Esophagus squamous epithelium (tissue), 5 donors: ENCODE data around the gene KAT6B. TPM values are rescaled to one million over a fixed set of nuclear protein-coding genes. Genes with fewer than 3 reads are reported as not detected.
A peak's percentile ranks its signal among the peaks of the same experiment; 100 is the strongest.

Experiments used
- DNase-seq: peaks from one replicate; lab custom pipeline; 2025; lab: John Stamatoyannopoulos, UW
- H3K27ac ChIP-seq, 4 donors: fragments of 200-600 bp; sonication (generic); one replicate each; pipeline ENCODE4 v1.5.1; 2016 to 2019; ENCODE audit warnings: mild to moderate bottlenecking in 1 of 4
- H3K27me3 ChIP-seq, 4 donors: fragments of 200-600 bp; sonication (generic); 1 replicate in 3 of 4; 2 replicates in 1 of 4; pipeline versions ENCODE4 v1.5.1 to v1.6.0; 2017 to 2021; ENCODE audit warnings: antibody characterized with exemption in 1 of 4
- H3K36me3 ChIP-seq, 3 donors: fragments of 200-600 bp; sonication (generic); one replicate each; pipeline ENCODE4 v1.5.1; 2016 to 2019
- H3K4me1 ChIP-seq, 3 donors: fragments of 200-600 bp; sonication (generic); one replicate each; pipeline ENCODE4 v1.5.1; 2017 to 2019
- H3K4me3 ChIP-seq, 4 donors: fragments of 200-600 bp; sonication (generic); 1 replicate in 3 of 4; 2 replicates in 1 of 4; pipeline ENCODE4 v1.5.1; 2016 to 2019; ENCODE audit warnings: mild to moderate bottlenecking in 2 of 4, moderate library complexity in 1 of 4
- H3K9me3 ChIP-seq, 3 donors: fragments of 200-600 bp; sonication (generic); one replicate each; pipeline ENCODE4 v1.5.1; 2016 to 2019
- POLR2A ChIP-seq, 4 donors: fragments of 450-650 bp; IDR thresholded peaks; one replicate each; pipeline ENCODE4 v1.6.1; 2017; ENCODE audit warnings: antibody characterized with exemption in 4 of 4, mild to moderate bottlenecking in 4 of 4, moderate library complexity in 3 of 4
- WGBS, 2 donors: methylation state at CpG; one replicate each; pipeline ENCODE4 v1.1.5; 2018; 5-methylcytosine and 5-hydroxymethylcytosine counted together
- intact Hi-C: fragments of 100-400 bp; cut with DNase I; formaldehyde crosslinking; loops from one replicate; pipeline ENCODE4 v1.15.0; 2022
- total RNA-seq, 4 donors: library from RNA; depleted of rRNA; stranded (reverse); fragments of >200 nt; gene quantifications; one replicate each; pipeline ENCODE4 v1.1.0, GENCODE V29; 2016
- TF ChIP-seq, protein P1 (sequence below), 6 experiments: fragments of 450-650 bp in 4 of 6; fragments of 200-600 bp in 2 of 6; sonication (generic) in 2 of 6; IDR thresholded peaks; one replicate each; pipeline ENCODE4 v1.5.1; 2016 to 2019; ENCODE audit warnings: antibody characterized with exemption in 6 of 6, mild to moderate bottlenecking in 4 of 6, moderate library complexity in 4 of 6
- donor health status: DM: yes; HTN: yes; CAD: no.

Gene KAT6B
- total RNA-seq, 4 donors from 2014 or later, result 13.1 to 48.8 (median 22.4) TPM

- no peak overlapping the region for H3K4me3 ChIP-seq
- 39 to 94% methylated on average over 1 of the region's 1 CpG for WGBS, 2 donors
- H3K27ac ChIP-seq, result no peak overlapping the region
- no peak for DNase-seq
- H3K27me3 ChIP-seq, result no peaks in the 10 kb centered on the region
- TF ChIP-seq POLR2A (IDR thresholded peaks at IDR 0.05), result no peak
- TF ChIP-seq, protein P1, sequence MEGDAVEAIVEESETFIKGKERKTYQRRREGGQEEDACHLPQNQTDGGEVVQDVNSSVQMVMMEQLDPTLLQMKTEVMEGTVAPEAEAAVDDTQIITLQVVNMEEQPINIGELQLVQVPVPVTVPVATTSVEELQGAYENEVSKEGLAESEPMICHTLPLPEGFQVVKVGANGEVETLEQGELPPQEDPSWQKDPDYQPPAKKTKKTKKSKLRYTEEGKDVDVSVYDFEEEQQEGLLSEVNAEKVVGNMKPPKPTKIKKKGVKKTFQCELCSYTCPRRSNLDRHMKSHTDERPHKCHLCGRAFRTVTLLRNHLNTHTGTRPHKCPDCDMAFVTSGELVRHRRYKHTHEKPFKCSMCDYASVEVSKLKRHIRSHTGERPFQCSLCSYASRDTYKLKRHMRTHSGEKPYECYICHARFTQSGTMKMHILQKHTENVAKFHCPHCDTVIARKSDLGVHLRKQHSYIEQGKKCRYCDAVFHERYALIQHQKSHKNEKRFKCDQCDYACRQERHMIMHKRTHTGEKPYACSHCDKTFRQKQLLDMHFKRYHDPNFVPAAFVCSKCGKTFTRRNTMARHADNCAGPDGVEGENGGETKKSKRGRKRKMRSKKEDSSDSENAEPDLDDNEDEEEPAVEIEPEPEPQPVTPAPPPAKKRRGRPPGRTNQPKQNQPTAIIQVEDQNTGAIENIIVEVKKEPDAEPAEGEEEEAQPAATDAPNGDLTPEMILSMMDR (IDR thresholded peaks at IDR 0.05), result no peak
- no peaks in the 10 kb centered on the region for H3K9me3 ChIP-seq
- intact Hi-C loops, result no loop called here
- H3K4me1 ChIP-seq, result peaks cover 0 to 42% (median 24%) of the 10 kb centered on the region in 3 donors
- H3K36me3 ChIP-seq, result no peaks in the 10 kb centered on the region
Observed at GRCh38 chr10:74947781-74948401, 121.5 kb downstream of the KAT6B start.

DNA sequence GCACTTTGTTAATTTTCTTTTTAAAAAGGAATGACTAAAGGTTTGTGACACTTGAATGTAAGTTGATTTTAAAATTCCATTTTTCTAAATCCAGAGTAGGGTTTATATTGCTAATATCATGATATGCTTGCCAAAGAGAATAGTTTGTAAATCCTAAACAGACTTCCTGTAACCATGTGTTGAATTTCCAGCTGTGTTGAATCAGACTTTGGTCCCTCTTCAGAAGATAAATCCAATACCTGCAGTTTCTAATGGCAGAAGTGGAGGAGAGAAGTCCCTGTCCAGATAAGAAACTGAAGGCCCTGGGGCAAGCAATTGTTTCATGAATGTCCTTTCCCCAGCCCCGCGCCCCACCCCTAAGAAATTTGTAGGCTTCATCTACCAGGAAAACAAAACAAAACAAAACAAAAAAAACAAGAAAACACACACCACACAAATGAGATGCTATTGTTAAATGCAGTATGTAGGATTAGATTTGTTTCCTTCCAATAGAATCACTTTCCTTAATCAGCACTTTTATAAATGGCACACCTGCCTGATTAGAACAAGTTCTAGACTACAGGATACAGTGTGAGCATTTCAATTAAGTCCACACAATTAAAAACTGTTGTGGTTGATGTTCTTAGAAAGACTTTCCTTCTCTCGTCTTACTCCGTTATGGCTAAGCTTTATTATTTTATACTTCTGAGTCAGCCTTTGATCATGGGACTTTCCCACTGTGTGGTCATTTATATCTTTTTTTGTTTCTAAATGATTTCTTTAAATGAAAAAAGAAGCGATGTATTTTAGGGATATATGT lies 122.8 kb downstream of the KAT6B start:
- Histone ChIP-seq H3K4me1 (peaks cover 0 to 39% (median 24%) of the 10 kb centered on the region in 3 donors), H3K36me3 (no peaks in the 10 kb centered on the region), H3K4me3 (no peak overlapping the region), H3K27me3 (no peaks in the 10 kb centered on the region), H3K27ac (no peak overlapping the region), H3K9me3 (no peaks in the 10 kb centered on the region)
- 40 to 47% methylated on average over 5 of the region's 5 CpGs for WGBS, 2 donors
- TF ChIP-seq, protein P1 (IDR thresholded peaks at IDR 0.05), result no peak
- no peak for TF ChIP-seq POLR2A (IDR thresholded peaks at IDR 0.05)
- intact Hi-C loops, result no loop called here
- DNase-seq, result no peak

DNA sequence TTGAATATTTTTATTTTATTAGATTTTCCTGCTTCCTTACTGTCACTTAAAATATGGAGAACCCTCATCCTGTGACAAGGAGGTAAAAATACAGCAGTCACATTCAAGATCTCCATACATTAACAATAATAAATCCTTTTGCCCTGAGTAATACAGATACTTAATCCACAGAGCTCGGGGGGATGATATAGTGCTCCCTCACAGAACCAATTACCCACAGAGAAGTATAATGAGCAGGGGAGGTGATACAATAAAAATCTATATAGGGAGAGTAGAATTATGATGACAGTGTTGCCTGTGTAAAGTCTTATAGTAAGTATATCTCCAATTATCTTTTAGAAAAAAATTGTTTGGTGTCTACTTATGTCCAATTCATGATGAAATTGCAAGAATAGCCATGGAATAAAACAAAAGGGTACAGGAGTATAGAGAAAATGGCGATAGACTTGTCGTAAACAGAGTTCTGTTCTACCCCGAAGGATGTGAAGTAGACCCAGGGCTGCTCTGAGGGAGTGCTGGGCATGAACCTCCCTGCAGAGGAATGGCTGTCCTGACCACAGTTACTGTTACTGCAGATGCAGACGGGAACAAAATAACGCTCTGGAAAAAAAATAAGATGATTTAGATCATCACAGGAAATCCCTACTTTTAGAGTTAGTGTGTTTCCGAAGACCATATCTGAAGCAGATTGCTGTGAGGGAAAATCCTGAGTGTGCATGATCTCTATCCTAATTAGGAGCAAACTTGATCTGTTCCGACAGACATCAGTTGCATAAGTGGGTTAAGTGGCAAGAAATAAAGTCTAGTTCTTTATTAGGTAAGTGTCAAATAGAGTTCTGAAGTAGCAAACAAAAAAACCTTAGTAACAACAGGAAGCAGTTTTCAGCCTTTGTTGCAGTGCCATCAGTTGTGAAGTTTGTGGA lies 123.7 kb downstream of the KAT6B start:
- no peak for TF ChIP-seq POLR2A (IDR thresholded peaks at IDR 0.05)
- TF ChIP-seq, protein P1 (IDR thresholded peaks at IDR 0.05), result no peak
- WGBS, 2 donors, result 79 to 81% methylated on average over 8 of the region's 8 CpGs
- no peak overlapping the region for H3K4me3 ChIP-seq

GRCh38 chr10:74953214-74953613 lies 126.8 kb downstream of the KAT6B start:
- TF ChIP-seq, protein P1 (IDR thresholded peaks at IDR 0.05), result no peak
- no peak for TF ChIP-seq POLR2A (IDR thresholded peaks at IDR 0.05)
- Histone ChIP-seq H3K4me1 (peaks cover 0 to 37% (median 13%) of the 10 kb centered on the region in 3 donors), H3K9me3 (no peaks in the 10 kb centered on the region), H3K27ac (peak overlapping the region in 1 of 4 donors; percentile 18), H3K27me3 (no peaks in the 10 kb centered on the region), H3K4me3 (no peak overlapping the region), H3K36me3 (no peaks in the 10 kb centered on the region)
- WGBS, 2 donors, result 60 to 80% methylated on average over 2 of the region's 2 CpGs
- intact Hi-C loops, result no loop called here
- no peak for DNase-seq

More for the DNA sequence above, 123.7 kb downstream of the KAT6B start:
- peaks cover 0 to 39% (median 24%) of the 10 kb centered on the region in 3 donors for H3K4me1 ChIP-seq
- no peak overlapping the region for H3K27ac ChIP-seq
- H3K36me3 ChIP-seq, result no peaks in the 10 kb centered on the region
- no peaks in the 10 kb centered on the region for H3K27me3 ChIP-seq
- no peak for DNase-seq
- no peaks in the 10 kb centered on the region for H3K9me3 ChIP-seq
- intact Hi-C loops, result no loop called here
